ENCODE measurements around the gene RTP2.

DNA sequence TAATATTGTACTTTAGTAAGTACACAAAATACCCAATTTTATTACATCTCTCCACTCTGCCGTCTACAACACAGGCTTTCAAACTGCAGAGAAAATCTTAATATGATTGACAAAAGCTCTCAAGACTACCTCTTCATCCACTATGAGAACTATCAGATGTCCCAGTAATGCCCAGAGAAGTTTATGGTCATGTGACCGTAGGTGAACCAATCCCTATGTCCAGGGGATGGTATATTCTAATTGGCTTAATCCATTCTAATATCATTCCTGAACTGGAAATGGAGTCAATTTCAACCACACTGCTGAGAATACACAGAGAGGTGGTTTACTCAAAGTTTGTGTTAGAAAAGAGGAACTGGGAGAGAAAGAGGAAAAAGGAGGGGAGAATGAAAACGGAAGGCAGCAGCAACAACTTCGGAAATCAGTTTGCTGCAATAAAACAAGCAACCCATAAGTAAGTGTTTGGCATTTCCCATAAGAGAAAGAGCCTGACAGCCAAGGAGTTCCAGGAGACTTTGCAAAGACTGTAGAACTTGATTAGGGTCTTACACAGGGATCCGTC, 39.4 kb downstream of the RTP2 start:
- TF ChIP-seq, protein P1, sequence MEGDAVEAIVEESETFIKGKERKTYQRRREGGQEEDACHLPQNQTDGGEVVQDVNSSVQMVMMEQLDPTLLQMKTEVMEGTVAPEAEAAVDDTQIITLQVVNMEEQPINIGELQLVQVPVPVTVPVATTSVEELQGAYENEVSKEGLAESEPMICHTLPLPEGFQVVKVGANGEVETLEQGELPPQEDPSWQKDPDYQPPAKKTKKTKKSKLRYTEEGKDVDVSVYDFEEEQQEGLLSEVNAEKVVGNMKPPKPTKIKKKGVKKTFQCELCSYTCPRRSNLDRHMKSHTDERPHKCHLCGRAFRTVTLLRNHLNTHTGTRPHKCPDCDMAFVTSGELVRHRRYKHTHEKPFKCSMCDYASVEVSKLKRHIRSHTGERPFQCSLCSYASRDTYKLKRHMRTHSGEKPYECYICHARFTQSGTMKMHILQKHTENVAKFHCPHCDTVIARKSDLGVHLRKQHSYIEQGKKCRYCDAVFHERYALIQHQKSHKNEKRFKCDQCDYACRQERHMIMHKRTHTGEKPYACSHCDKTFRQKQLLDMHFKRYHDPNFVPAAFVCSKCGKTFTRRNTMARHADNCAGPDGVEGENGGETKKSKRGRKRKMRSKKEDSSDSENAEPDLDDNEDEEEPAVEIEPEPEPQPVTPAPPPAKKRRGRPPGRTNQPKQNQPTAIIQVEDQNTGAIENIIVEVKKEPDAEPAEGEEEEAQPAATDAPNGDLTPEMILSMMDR (IDR thresholded peaks at IDR 0.05): no peak
- no peak for TF ChIP-seq POLR2A (IDR thresholded peaks at IDR 0.05)
